Fibroblast of skin of scalp (primary cell): Measurements from ENCODE around the gene FRAT2. TPM values are rescaled to one million over a fixed set of nuclear protein-coding genes. Genes with fewer than 3 reads are reported as not detected.
A peak's percentile ranks its signal among the peaks of the same experiment; 100 is the strongest.

Experiments used
- DNase-seq: peaks from one replicate; pipeline ENCODE4 v3.0.0-alpha.2; 2013
- polyA plus RNA-seq, 2 experiments: library from polyadenylated mRNA; unstranded; fragments of 120-200 nt; gene quantifications; one replicate each; pipeline ENCODE4 v1.2.1, GENCODE V29; 2013; ENCODE audit not compliant: insufficient read length in 2 of 2

The FRAT2 gene, protein sequence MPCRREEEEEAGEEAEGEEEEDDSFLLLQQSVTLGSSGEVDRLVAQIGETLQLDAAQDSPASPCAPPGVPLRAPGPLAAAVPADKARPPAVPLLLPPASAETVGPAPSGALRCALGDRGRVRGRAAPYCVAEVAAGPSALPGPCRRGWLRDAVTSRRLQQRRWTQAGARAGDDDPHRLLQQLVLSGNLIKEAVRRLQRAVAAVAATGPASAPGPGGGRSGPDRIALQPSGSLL
- 2.3 TPM for polyA plus RNA-seq (2013, experiment 1 of 2; ENCODE audit: insufficient read length)
- polyA plus RNA-seq (2013, experiment 2 of 2; ENCODE audit: insufficient read length): 2.4 TPM

DNA sequence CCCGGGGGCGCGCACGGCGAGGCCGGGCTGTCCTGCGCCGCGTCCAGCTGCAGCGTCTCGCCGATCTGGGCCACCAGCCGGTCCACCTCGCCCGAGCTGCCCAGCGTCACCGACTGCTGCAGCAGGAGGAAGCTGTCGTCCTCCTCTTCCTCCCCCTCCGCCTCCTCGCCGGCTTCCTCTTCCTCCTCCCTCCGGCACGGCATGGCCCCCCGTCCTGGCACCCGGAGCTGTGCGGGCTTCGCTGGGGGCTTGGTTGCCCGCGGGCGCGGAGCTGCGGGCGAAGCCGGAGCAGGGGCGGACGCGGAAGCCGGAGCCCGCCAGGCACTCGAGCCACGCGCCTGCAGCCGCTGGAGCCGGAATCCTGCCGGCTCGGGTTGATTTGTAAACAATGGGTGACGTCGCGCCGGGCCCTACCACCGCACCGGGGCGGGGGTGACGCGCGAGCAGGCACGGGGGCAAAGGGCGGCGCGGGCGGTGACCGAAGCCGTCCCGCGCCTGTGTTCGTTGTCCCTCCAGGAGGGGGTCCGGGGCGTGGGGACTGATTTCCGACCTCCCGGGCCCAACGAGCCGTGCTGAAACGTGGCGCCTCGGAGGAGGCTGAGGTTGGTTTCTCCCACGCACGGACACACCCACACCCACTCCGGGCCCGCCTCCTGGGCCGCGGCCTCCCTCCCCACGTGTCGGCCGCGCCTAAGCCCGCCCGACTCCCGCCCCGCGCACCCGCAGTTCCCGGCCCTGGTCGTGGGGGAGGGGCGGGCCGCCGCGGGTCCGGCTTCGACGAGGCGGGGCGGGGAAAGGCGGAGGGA, at the start of gene FRAT2:
Gene FRAT2, minus strand, starts transcription at position 360 of the 806 bp plus-strand sequence. Its CDS starts 157 bp downstream, at position 203.
- DNase-seq: peak; percentile 93

DNA sequence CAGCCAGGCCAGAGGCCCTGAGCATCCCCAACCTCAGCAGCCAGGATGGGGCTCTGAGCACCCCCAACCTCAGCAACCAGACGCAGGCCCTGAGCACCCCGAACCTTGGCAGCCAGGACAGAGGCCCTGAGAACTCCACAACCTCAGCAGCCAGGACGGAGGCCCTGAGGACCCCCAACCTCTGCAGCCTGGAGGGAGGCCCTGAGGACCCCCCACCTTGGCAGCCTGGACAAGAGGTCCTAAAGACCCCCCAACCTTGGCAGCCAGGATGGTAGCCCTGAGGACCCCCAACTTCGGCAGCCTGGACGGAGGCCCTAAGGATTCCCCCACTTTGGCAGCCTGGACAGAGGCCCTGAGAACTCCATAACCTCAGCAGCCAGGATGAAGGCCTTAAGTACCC, 49.6 kb upstream of the FRAT2 start:
- no peak for DNase-seq

DNA sequence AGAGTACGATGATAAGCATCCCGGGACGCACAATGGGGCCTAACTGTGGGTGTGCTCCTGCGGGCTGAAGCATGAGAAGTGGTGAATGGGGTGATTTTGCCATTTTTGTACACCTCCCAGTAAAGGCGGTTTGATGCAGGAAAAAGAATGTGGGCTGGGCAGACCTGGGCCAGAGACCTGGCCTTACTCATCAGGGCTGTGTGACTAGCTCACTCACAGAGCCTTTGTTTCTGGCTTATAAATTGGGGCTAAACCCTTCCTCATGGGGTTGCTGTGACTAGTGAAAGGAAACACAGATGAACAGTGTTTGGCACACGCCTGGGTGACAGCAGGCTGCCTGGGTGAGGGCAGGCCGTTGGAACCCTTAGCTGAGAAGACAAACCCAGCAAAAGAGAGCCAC, 48.6 kb upstream of the FRAT2 start:
- DNase-seq: no peak

DNA sequence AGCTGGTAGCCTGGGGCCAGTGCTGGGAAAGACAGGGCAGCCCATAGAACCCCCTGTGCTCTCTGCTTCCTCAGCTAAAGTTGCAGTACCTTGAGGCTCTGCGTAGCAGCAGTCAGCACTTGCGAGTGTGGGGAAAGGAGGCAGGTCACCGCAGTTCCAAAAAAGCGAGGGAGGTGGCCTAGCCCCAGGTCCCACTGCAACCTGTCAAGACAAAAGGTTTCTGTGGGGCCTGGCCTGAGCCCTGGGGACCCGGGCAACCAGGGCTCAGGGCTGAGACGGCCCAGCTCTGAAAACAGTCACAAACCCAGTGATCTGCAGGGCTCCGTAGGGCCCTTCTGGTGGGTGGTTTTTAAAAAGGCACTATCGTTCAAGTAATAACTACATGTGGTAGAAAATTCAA, 47.1 kb upstream of the FRAT2 start:
- DNase-seq: no peak

DNA sequence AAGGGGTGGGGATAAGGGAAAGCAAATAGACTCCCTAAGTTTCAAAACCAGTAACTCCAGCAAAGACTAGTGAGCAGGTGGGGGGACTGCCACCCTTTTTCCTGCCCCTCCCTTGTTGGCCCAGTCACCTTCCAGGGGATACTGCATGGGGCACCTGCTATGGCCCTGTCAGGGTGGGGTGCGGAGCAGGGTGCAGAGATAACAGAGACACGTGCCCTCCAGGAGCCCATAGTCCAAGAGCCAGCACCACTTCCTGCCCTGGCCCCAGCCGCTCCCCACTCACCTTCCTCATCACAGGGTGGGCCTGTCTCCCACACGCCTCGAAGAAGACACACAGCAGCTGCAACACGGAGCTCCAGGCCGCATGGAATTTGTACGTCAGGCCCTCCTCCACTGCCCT, 46.0 kb upstream of the FRAT2 start:
- no peak for DNase-seq

DNA sequence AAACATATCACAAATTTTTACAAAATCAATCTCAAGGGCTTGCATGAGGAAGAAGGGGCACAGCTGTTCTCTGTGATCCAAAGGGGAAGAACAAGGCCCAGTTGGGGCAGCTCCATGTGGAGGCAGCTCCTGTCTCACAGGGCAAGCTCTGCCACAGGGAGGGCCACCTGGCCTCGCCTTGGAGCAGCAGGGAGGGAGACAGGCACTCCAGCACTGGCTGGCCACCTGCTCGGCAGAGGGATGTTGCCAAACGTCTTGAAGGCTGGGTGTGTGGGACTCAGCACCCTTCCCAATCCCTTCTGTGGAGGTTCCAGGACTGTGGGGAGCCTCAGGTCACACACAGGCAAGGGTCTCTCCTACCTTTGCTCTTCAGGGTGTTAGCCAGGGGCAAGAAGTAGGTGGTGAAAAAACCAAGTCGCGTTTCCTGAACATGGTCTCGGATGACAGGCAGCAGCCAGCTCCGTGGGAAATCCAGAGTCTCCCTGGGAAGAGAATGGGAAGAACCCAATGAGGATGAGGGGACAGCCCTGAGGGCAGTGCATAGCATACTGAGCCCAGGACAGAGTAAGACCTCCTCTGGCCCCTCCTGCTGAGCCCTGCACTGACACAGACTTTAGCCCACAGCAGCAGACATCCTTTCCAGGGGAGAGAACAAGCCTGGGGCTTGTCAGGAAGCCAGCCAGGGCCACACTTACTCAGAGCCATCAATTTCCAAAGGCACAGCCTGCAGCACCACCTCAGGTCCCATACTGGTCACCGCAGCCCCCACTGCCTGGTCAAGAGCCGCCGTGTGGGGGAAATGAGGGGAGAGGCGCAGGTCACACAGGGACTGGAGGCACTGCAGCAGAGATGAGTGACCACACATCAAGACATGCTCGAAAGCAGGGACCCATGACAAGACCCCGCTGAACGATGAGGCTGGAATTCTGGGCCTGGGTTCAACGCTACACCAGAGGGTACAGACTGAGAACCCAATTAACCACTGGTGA, 44.7 kb upstream of the FRAT2 start:
- no peak for DNase-seq

DNA sequence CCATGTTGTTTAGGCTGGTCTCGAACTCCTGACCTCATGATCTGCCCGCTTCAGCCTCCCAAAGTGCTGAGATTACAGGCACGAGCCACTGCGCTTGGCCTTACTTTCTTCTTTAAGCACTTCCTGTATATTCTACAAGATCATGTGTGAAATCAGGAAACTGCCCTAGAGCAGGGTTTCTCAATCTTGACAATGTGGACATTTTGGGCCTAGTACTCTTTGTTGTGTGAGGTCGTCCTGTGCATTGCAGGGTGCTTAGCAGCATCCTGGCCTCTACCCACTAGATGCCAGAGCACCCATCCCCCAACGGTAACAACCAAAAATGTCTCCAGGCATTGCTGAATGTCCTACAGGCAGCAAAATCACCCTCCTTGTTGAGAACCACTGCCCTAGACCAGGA, 41.9 kb upstream of the FRAT2 start:
- DNase-seq: no peak

DNA sequence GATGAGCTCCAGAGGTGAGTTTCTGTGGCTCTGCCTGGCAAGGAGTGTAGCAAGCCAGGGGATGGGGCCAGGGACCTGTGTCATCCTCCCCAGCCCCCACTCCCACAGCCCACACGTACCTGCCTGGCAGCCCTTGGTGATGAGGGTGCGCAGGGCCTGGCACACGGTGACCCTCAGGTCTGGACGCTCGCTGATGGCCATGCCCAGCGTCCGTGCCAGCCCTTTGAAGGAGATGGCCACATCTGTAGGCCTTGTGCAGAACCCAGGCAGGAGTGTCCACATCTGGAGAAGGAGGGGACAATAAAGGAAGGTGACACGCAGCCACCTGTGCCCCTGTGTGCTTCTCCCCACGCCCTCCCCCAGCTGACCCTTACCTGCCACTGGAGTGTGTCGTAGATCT, 38.9 kb upstream of the FRAT2 start:
- DNase-seq: no peak

DNA sequence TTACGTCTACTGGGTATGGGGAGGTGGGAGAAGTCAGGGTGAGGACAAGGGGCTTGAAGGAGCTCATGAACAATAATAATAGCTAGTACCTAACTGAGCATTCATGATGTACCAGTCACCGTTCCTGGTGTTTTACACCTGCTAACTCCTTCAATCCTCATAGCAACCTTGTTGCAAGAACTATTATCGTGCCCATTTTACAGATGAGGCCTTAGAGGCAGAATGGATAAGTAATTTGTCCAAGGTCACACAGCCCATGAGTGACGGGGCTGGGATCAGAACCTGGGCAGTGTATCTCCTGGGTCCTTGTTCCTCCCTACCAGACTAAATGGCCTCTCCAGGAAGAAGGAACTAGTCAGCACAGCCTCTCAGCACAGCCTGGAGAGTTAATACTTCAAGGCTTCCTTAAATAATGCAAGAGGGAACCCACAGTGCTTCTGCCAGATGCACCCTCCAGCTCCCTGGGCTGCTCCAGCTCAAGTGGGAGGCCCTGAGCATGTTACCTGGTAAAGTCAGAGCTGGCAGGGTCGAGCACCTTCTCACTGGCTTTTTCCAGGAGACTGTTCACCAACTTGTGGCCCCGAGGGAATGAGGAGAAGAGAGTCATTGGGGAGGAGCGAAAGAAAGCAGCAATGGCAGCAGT, 37.8 kb upstream of the FRAT2 start:
- no peak for DNase-seq

DNA sequence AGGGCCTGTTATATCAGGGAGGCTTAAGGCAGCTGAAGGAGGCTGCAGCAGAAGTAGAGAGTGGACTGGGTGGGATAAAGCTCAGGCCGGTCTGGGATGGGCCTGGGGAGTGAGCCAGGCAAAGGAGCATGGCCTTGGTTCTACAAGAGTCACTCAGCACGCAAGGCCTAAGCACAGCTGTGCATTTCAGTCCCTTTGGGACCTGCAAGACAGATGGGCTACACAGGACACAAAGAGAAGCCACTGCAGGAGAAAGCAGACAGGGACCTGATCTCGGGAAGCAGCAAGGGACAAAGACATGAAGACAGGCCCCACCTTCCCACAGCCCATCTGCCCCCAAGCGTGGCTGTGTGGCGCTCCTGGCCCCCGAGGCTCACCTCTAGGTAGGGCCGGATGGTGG, 37.2 kb upstream of the FRAT2 start:
- DNase-seq: no peak

DNA sequence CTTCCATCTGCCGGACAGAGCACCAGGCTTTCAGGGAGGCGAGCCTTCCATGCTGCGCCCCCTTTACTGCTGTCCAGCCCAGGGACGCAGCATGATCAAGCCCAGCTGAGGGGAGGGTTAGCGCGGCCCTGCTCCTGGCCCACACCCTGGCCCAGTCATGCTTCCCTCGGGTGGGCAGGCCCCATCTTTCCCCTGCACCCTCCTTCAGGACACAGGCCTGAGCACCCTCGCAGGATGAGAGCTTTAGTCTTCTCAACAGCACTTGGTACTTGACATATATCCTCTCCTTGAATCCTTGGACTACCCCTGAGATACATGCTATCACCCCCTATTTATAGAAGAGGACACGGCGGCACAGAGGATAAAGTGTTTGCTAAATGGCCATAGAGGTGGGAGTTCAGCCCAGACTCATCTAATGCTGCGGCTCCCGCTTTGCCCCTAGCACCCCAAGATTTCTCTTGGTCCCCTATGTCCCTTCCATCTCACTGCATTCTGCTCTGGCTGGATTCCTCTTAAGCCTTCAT, 32.7 kb upstream of the FRAT2 start:
- no peak for DNase-seq

DNA sequence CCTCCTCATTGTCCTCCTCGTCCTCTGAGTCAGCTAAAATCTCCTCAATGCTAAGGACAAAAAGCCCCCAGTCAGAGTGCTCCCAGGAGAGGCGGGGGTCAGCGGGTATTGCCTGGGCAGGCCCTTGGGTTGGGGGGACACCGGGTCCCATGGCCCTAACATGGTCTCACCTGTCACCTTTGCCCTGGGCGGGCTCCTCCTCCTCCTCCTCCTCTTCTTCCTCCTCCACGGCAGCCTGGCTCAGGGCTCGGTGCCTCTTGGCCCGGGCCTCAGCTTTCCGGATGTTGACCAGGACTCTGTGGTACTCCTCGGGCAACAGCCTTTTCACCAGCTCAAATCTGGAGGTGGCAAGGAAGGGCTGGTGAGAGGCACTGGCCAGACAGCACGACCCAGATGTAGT, 32.0 kb upstream of the FRAT2 start:
- no peak for DNase-seq

DNA sequence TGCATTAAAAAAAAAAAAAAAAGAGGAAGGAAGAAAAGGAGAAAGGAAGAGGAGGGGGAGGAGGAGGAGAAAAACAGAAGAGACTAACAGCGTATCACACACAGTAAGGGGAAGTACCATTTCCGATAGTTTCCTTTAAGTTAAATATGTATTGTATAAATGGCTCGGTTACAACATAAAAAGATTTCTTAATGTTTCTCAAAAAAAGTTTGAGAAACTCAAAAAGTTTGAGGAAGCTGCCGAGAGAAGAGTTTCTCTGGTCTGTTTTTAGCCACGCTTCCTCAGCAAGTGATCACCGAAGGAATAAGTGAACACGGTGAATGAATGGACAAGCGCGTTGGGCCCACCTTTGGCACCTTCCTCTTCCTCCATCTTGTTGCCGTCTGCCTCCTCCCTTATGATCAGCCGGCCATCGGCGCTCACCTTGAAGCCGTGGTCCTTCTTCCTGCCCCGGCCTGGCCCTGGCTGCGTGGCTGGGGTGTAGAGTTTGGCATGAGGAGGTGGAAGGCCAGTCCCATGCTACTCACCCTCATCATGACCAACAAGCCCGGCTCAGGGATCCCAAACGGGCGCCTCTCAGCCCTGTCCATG, 31.3 kb upstream of the FRAT2 start:
- no peak for DNase-seq

DNA sequence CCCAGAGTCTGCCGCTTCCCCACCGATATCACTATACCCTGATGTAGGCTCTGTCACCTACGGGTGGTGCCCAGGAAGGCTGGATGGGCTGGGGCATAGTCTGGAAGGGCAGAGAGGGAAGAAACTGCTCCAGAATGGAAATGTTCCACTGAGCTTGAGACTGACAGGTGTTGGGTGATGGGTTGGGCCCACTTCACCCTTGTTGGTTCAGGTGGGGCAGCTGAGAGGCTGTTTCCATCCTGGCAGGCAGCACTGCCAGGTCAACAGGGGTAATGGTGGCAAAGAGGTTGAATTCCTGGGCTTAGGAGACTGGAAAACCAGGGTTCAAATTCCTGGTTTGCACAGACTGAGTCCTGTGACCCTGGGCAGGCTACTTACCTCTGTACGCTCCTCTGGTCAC, 28.5 kb upstream of the FRAT2 start:
- no peak for DNase-seq

DNA sequence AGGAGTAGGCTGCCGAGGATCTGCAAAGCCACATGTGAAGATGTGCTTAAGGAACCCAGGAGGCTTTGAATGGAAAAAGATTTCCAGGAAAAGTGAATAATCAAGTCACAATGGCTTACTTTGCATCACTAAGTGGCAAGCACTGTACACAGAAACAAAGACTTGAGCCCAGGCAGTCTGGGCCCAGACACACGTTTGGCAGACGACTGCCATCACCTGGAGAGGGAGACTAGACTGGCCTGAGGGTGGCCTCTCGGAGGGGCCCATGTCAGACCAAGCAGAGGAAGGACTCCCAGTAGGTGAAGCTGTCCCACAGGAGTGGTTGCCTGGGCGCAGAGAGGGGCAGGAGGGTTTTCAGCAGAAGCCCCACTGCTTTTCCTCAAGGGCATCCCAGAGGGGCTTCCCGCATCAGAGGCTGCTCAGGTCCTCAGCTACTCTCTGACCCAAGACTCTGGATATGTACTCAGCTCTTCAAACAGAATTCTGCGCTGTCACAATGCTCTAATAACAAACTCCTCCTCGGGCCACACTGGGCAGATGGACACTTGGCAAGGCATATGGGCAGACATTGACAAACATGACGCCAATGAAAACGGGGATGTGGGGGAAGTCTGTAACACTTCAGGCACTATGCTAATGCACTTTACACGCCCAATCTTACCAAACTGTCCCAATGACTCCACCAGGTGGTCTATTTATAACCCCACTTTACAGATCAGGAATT, 27.9 kb upstream of the FRAT2 start:
- DNase-seq: no peak

DNA sequence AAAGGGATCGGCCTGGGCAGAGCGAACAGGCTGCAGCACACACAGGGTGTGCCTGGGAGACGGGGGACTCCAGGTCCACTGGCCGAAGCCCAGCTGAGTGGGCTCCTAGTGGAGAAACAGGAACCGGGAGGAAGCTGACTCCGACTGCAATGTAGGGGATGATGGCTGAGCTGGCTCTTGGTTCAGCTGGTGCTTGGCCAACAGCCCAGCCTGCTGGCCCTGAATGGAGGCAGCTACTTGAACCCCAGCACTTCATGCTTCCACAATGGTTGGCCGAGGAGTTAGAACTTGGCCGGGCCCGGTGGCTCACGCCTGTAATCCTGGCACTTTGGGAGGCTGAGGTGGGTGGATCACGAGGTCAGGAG, 27.0 kb upstream of the FRAT2 start:
- no peak for DNase-seq

DNA sequence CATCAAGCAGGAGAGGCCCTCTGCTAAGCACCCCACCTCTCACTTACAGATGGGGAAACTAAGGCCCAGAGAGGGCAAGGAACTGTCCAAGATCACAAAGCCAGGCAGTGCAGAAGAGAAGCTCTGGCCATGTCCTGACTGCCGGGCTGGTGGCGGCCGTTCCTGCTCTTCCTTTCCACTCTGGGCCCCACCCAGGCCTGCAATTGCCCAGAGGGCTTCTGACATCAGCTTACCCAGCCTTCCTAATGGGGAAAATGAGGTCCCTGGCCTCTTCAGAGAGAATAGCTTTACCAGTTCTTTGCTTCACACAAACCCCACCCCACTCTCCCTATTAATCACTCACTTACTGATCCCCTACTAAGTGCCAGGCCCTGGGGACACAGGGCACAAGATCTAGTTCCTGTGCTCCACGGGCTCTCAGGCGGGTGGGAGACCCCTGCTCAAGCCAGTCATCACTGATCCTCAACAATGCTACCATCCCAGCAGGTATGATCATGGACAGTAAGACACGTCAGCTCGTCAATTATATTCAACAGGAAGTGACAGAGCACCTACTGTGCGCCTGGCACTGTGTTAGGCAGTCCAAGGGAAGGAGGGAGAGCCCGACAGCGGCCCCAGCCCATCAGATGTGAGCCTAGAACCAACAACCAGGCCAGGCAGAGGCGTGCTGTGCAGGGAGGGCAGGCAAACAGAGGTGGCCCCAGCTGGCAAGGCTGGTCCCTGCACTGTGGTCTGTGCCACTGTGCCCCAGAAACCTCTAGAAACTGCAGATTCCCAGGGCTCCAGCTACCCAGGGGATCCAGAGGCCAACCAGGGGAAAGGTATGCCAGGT, 26.4 kb upstream of the FRAT2 start:
- no peak for DNase-seq

DNA sequence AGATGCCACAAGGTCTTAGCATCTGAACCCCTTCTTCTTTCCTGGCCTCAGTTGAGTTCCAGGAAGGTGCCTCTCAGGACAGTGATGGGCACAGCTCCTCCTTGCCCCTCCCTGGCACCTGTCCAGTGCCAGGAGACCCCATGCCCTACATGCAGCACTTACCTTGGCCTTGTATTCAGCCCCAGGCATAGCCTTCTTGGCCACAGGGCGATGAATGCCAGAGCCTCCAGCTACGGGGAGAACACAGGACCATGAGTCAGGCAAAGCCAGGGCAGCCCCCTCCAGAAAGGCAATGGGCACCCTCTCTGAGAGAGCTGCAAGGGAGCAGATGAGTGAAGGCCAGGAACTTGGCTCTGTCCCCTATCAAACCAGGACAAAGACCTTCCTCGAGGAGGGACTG, 24.3 kb upstream of the FRAT2 start:
- no peak for DNase-seq

DNA sequence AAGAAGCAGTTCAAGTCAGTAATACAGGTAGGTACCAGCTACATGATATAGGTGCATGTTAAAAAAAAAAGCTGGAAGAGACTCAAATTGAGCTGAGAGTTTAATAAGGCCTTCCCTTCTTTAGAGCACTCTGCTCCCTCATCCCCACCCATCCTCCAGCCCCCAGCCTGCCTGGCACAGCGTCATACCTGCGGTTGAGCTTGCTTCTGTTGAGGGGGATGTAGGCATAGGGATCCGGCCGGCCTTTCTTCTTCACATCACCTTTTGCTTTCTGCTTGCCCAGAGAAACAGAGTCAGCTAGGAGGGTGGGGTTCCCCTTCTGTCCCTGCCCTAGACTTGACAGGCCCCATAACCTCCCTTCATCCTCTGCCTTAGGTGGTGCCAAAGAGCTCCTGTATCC, 23.8 kb upstream of the FRAT2 start:
- DNase-seq: no peak

DNA sequence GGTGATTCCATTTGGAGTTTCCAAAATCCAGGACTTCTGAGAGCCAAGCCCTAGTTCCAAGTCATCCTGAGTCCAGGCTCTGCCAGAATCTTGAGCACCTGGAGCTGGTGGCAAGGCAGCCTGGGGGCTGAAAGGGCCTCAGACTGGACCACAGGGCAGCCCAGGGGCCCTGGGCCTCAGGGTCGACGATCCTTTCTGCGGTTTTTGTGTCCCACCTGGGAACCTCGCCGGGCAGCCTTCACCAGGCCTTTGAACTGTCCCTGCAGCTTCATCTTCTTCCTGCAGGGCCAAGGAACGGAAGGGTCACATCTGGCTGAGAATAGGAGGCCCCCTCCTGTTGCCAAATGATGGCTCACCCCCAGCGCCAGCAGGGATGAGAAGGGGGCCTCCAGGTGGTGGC, 22.4 kb upstream of the FRAT2 start:
- no peak for DNase-seq
